Fibroblast of lung (primary cell): ENCODE measurements around the gene CBX6.

ENCODE experiments used
- EZH2 ChIP-seq: IDR thresholded peaks from 2 replicates; pipeline ENCODE4 v1.5.1; 2012; ENCODE audit warnings: low read length, control low read depth, mild to moderate bottlenecking; ENCODE audit errors: missing control alignments
- TF ChIP-seq, protein P1 (sequence below), 2 donors: IDR thresholded peaks in 1 of 2; conservative IDR thresholded peaks in 1 of 2; 1 replicate in 1 of 2; 2 replicates in 1 of 2; pipeline ENCODE4 v1.5.1; 2011 to 2012; ENCODE audit warnings: low read length in 2 of 2, control low read depth in 1 of 2, inconsistent platforms in 1 of 2, low read depth in 1 of 2, mild to moderate bottlenecking in 1 of 2

DNA sequence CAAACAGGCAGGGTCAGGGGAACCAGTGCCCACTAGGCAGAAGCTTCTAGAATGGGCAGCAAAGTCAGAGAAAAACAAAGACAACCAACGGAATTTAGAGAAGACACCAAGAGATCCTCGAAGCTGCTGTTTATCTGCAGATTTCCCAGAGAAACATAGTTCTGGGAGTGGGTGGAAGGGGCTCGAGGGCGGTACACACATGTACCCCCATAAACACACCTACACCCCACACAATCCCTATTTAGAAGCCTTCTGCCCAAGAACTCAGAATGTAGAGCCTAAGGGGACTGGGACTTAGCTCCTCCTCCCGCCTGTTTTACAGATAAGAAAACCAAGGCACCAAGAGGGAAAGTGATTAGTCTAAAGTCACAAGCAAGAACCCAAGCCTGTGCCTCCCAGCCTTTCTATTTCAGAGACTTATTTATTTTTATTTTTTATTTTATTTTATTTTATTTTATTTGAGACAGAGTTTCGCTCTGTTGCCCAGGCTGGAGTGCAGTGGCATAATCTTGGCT lies 34.5 kb downstream of the CBX6 start:
- TF ChIP-seq, protein P1, sequence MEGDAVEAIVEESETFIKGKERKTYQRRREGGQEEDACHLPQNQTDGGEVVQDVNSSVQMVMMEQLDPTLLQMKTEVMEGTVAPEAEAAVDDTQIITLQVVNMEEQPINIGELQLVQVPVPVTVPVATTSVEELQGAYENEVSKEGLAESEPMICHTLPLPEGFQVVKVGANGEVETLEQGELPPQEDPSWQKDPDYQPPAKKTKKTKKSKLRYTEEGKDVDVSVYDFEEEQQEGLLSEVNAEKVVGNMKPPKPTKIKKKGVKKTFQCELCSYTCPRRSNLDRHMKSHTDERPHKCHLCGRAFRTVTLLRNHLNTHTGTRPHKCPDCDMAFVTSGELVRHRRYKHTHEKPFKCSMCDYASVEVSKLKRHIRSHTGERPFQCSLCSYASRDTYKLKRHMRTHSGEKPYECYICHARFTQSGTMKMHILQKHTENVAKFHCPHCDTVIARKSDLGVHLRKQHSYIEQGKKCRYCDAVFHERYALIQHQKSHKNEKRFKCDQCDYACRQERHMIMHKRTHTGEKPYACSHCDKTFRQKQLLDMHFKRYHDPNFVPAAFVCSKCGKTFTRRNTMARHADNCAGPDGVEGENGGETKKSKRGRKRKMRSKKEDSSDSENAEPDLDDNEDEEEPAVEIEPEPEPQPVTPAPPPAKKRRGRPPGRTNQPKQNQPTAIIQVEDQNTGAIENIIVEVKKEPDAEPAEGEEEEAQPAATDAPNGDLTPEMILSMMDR (conservative IDR thresholded peaks at IDR 0.05 in 1 of 2, IDR thresholded peaks at IDR 0.05 in 1 of 2; ENCODE audit: low read depth in 1 of 2, low read length in 2 of 2): no peak
- TF ChIP-seq EZH2: no peak
